DND-41 (cell line): ENCODE data around the gene ZNF585A.

ENCODE experiments used
- ATAC-seq: fragments of 200-7000 bp; cut with Tn5 transposase; 3 replicates; pipeline ENCODE4 v1.9.1; 2021; ENCODE audit warnings: low read depth; ENCODE audit not compliant: insufficient read depth
- DNase-seq: peaks from one replicate; pipeline ENCODE4 v3.0.0-alpha.2; 2020
- H2AFZ ChIP-seq: 2 replicates; pipeline ENCODE4 v1.6.0; 2012; ENCODE audit warnings: low read depth, low read length
- H3K27ac ChIP-seq: 2 replicates; pipeline ENCODE4 v1.5.1; 2012; ENCODE audit warnings: low read length, inconsistent platforms
- H3K27me3 ChIP-seq: fragments of 200-600 bp; sonication (generic); 2 replicates; pipeline ENCODE4 v1.6.0; 2012; ENCODE audit warnings: low read length, mild to moderate bottlenecking, inconsistent platforms; ENCODE audit not compliant: insufficient read depth, poor library complexity
- H3K36me3 ChIP-seq: 2 replicates; pipeline ENCODE4 v1.5.1; 2012; ENCODE audit warnings: low read length, inconsistent platforms; ENCODE audit not compliant: insufficient read depth
- H3K4me1 ChIP-seq: 2 replicates; pipeline ENCODE4 v1.5.1; 2012; ENCODE audit warnings: mild to moderate bottlenecking, low read length; ENCODE audit not compliant: insufficient read depth
- H3K4me2 ChIP-seq: 2 replicates; pipeline ENCODE4 v1.6.0; 2012; ENCODE audit warnings: mild to moderate bottlenecking, moderate library complexity, low read length, inconsistent platforms; ENCODE audit not compliant: insufficient read depth
- H3K4me3 ChIP-seq, 2 experiments: fragments of 200-600 bp in 1 of 2; shearing (Covaris generic) in 1 of 2; 2 replicates each; pipeline ENCODE4 v1.5.1; 2012 to 2016; ENCODE audit warnings: inconsistent platforms in 2 of 2, low read length in 2 of 2, mild to moderate bottlenecking in 2 of 2, low read depth in 1 of 2, moderate library complexity in 1 of 2
- H3K79me2 ChIP-seq: 2 replicates; pipeline ENCODE4 v1.6.0; 2012; ENCODE audit warnings: low read length, inconsistent platforms; ENCODE audit not compliant: insufficient read depth
- H3K9ac ChIP-seq: 2 replicates; pipeline ENCODE4 v1.6.0; 2012; ENCODE audit warnings: low read depth, mild to moderate bottlenecking, inconsistent platforms, low read length, moderate library complexity
- H3K9me3 ChIP-seq: 2 replicates; pipeline ENCODE4 v1.5.1; 2012; ENCODE audit warnings: low read length, moderate library complexity, mild to moderate bottlenecking, inconsistent platforms; ENCODE audit not compliant: insufficient read depth, severe bottlenecking
- H4K20me1 ChIP-seq: 2 replicates; pipeline ENCODE4 v1.6.0; 2012; ENCODE audit warnings: low read length; ENCODE audit not compliant: insufficient read depth
- EZH2 ChIP-seq: IDR thresholded peaks from 3 replicates; pipeline ENCODE4 v1.6.1; 2012; ENCODE audit warnings: borderline replicate concordance, low read depth, mild to moderate bottlenecking, moderate library complexity, low read length, inconsistent platforms; ENCODE audit not compliant: severe bottlenecking
- TF ChIP-seq, protein P1 (sequence below): IDR thresholded peaks from 2 replicates; pipeline ENCODE4 v1.5.1; 2012; ENCODE audit warnings: borderline replicate concordance, low read length, moderate library complexity, mild to moderate bottlenecking; ENCODE audit not compliant: poor library complexity, severe bottlenecking; ENCODE audit errors: extremely low read depth

The ZNF585A gene

DNA sequence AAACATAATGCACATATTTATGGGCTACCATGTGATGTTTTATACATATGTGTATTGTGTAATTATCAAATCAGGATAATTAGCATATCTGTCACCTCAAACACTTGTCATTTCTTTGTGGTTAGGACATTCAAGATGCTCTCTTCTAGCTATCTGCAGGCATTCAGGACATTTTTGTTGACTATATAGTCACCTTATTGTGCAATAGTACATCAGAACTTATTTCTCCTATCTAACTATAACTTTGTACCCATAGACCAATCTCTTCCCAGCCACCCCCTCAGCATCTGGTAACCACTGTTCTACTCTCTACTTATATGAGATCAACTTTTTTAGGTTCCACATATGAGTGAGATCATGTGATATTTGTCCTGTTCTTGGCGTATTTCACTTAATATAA is 73.9 kb downstream of the ZNF585A start:
- Histone ChIP-seq H4K20me1 (no peaks in the 10 kb centered on the region), H3K9me3 (peaks cover 53% of the 10 kb centered on the region), H3K79me2 (peaks cover 9% of the 10 kb centered on the region; the same call in 1 of the 2 replicates), H3K4me2 (no peak overlapping the region), H3K4me1 (no peaks in the 10 kb centered on the region), H3K27ac (no peak overlapping the region), H3K27me3 (no peaks in the 10 kb centered on the region), H3K36me3 (peaks cover 90% of the 10 kb centered on the region), H2AFZ (no peak overlapping the region), H3K9ac (no peak overlapping the region), H3K4me3 (no peak overlapping the region)
- no peak for ATAC-seq
- TF ChIP-seq, protein P1, sequence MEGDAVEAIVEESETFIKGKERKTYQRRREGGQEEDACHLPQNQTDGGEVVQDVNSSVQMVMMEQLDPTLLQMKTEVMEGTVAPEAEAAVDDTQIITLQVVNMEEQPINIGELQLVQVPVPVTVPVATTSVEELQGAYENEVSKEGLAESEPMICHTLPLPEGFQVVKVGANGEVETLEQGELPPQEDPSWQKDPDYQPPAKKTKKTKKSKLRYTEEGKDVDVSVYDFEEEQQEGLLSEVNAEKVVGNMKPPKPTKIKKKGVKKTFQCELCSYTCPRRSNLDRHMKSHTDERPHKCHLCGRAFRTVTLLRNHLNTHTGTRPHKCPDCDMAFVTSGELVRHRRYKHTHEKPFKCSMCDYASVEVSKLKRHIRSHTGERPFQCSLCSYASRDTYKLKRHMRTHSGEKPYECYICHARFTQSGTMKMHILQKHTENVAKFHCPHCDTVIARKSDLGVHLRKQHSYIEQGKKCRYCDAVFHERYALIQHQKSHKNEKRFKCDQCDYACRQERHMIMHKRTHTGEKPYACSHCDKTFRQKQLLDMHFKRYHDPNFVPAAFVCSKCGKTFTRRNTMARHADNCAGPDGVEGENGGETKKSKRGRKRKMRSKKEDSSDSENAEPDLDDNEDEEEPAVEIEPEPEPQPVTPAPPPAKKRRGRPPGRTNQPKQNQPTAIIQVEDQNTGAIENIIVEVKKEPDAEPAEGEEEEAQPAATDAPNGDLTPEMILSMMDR: no peak
- TF ChIP-seq EZH2: no peak
- DNase-seq: no peak

DNA sequence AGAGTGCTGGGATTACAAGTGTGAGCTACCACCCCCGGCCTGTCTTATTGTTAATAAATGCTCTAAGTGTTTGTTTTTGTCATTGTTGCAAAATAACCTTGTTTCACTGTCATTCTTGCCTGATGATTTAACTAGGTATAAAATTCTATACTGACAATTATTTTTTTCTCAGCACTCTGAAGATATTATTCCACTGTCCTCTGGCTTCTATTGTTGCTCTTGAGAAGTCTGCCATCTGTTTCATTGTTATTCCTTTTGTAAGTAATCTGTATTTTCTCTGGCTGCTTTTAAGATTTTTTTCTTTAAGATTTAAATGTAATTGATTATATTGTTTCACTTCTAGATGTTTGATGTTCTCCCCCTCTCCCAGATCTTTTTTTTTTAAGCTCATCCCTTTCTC is 76.6 kb downstream of the ZNF585A start:
- Histone ChIP-seq H3K27me3 (no peaks in the 10 kb centered on the region), H3K27ac (no peak overlapping the region), H3K4me1 (no peaks in the 10 kb centered on the region), H3K4me2 (no peak overlapping the region), H4K20me1 (no peaks in the 10 kb centered on the region), H2AFZ (no peak overlapping the region), H3K79me2 (0 out of 2 replicates have a peak, but pooled peaks cover 3% of the 10 kb centered on the region), H3K9ac (no peak overlapping the region), H3K4me3 (no peak overlapping the region), H3K9me3 (peaks cover 36% of the 10 kb centered on the region), H3K36me3 (peaks cover 93% of the 10 kb centered on the region)
- DNase-seq (no peak), ATAC-seq (no peak)
- TF ChIP-seq, protein P1: no peak
- no peak for TF ChIP-seq EZH2
